Stimulated activated CD4-positive, alpha-beta T cell treated with anti-CD3 and anti-CD28 coated beads, Interleukin-4, amount 100 ng/mL, for 24 hours (primary cell): Measurements from ENCODE around the gene ARV1.

Experiments used
- DNase-seq: peaks from one replicate; pipeline ENCODE4 v3.0.0-alpha.2; 2020

The ARV1 gene

DNA sequence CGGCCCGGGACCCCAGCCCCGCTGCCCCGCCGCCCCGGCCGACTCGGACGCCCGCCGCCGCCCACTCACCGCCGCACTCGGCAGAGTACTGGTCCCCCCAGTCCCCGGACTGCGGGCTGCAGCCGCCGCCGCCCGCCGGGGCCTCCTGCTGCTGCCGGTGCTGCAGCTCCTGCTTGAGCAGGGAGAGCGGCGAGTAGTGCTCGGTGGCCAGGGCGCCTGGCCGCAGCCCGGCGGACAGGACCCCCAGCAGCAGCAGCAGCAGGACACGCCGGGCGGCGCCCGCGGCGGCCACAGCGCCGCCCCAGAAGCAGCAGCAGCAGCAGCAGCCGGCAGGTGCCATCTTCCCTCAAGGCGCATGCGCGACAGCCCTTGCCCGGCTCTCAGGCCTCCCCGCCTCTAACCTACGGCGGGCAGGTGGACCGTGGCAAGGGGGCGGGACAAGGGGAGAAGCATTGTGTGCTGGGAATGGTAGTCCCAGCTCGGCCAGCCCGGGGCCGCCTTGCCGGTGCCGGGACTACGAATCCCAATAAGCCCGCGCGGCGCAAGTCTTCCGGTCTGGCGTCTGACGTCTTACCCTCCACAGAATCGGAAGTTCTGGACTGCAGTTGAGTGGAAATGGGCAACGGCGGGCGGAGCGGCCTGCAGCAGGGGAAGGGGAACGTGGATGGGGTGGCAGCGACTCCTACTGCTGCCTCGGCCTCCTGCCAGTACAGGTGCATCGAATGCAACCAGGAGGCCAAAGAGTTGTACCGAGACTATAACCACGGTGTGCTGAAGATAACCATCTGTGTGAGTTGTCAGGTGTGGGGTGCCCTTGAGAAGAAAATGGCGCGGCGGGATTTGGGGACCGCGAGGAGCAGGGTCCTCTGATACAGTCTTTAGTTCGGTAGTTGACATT is at the start of gene ARV1, which contains the start of gene TTC13:
ARV1 (plus strand) TSS at position 604 of the 898 bp plus-strand sequence; CDS start at position 616, 12 bp downstream.
TTC13 (minus strand) TSS at position 371 of the 898 bp plus-strand sequence; CDS start at position 340, 31 bp downstream.
- peak; percentile 98 for DNase-seq

- DNase-seq = no peak
These were observed 47.9 kb upstream of the ARV1 start for GRCh38 chr1:230930986-230931385.

GRCh38 chr1:230935852-230936251 is 43.0 kb upstream of the ARV1 start:
- no peak for DNase-seq

- DNase-seq = no peak
These were observed 42.4 kb upstream of the ARV1 start for GRCh38 chr1:230936475-230936874.

DNA sequence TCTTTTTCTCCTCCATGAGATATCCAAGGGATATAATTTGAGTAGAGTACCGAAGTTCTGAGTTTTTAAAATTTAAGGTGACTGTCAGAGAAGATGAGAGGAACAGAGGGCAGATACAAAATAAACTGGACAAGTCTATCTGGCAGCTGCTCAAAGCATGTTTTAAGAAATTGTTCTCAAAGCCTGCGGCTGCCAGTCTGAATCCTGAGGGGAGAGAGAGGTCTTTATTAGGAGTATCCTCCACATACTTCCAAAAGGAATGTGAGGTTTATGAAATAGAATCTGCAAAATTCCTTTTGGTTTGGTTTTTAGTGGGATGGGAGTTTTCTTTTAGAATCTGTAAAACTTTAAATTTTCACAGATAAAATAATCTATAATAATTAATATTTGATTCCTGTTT is 41.5 kb upstream of the ARV1 start:
- no peak for DNase-seq

GRCh38 chr1:230938924-230939368 is 39.9 kb upstream of the ARV1 start:
- DNase-seq = no peak

DNA sequence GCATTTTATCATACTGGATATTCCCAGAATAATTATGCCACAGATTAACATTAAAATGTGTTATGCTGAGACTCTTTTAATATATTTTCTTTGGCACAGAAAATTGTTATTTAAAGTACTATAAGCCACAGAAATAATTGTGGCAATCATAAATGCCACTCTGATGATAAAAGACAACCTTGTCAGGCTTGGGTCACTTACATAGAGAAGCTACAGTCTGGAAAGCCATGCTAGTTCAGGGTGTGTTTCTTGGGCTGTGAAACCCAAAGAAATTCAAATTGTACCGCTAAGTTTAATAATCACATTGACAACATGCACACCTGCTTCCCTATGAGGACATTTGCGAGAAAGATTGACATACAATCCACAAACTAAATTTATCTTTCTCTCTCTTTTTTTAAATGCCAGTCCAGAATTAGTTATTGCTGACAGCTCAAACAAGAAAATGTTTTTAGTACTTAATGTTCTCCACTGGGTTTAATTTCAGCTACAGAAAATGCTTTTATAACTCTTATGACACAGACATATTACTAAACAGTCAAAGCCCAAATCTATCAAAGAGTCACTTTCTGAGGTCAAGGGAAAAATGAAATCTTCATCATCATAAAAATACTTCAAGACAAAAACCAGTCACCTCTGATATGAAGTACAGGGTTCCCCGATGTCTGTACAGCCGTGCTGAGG is 38.9 kb upstream of the ARV1 start:
- no peak for DNase-seq

DNA sequence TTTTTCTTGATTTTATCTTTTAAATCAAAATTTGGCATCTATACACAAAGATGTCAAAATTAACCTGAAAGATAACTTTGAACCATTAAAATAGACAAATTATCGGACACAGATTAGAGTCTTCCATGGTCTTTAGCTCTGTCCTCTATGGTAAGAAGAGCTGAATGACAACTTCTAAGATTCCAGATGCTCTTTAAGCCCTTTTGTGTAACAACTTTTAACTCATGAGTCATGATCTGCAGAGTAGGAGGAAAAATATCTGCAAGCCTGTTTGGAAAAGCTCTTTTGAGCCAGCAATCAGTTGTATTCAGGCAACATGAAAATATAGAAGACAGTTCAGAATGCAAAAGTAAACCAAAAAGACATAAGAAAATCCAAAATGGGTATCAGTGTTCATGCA is 38.0 kb upstream of the ARV1 start:
- DNase-seq = no peak

DNA sequence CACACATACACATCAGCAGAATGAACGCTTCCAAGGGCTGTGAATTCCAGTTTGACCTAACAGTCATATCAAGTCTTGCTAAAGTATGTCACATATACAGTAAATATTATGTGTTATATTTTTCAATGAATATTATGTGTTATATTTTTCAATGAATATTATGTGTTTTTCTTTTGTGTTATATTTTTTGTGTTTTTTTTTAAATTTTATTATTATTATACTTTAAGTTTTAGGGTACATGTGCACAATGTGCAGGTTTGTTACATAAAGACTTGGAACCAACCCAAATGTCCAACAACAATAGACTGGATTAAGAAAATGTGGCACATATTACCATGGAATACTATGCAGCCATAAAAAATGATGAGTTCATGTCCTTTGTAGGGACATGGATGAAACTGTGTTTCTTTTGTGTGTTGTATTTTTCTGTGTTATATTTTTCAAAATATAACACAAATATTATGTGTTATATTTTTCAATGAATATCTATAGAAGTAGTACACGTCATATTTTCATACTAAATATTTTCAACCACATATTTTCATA is 35.8 kb upstream of the ARV1 start:
- no peak for DNase-seq

DNA sequence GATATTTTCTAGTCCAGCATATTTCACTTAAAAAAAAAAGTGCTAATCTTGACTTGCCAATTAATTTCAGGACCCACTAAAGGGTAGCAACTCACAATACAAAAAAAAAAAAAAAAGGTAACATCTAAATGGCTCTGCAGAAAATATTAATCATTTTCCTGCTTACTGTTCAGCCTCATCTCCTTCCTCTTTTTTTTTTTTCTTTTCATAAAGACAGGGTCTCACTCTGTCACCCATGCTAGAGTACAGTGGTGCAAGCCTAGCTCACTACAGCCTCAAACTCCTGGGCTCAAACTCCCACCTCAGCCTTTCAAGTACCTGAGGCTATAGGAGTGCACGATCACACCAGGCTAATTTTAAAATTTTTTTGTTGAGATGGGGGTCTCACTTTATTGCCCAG is 30.6 kb upstream of the ARV1 start:
- no peak for DNase-seq

DNA sequence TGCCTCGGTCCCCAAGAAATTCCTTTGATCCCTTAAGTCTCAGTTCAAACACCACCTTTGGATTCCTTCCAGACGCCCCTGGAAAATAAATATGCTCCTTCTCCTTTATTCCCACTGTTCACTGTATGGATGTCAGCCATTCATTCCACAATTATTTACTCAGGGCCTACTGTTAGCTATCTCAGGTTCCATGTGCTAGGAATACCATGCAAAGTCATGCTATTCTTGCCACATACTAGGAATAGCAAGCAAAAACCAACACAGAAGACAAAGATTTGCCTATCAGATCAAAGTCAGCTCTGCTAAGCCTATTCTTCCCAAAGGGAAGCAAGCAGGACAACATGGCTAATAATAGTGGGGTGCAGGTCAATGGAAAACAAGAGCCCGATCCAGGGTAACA is 30.0 kb upstream of the ARV1 start:
- no peak for DNase-seq

DNA sequence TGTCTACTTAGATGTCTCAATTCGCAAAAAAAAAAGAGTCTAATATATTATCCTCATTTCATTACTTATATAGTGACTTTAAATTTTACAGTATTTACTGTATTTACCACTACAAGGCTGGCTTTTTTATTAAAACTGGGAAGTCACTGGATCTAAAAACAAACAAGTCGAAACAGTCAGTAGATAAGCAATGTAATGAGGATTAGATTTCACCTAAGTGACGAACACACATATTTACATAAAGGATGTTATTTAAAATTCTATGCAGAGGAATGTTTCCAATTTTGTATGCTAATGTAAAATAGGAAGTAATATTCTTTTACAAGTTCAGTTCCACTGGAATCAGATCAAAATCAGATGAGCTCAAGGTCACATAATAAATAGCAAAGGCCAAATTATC is 28.5 kb upstream of the ARV1 start:
- no peak for DNase-seq

GRCh38 chr1:230957580-230957989 is 21.3 kb upstream of the ARV1 start:
- no peak for DNase-seq

DNA sequence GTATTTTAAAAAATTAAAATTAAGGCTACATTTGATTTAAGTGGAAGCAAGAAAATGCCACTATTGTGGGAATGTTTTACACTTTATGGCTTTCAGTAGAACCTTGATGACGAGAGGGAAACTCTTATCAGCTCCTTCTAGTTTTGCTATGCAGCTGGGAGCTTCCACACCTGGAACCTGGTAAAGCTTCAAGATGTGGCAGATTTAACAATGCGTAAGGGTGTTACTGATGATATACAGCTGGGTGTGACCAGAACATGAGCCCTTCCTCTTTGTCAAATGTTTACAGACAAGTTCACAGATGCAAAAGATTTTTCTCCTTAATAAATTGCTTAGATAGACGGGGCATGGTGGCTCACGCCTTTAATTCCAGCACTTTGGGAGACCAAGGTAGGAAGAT is 20.5 kb upstream of the ARV1 start:
- no peak for DNase-seq

GRCh38 chr1:230964896-230965295 is 14.0 kb upstream of the ARV1 start:
- no peak for DNase-seq

DNA sequence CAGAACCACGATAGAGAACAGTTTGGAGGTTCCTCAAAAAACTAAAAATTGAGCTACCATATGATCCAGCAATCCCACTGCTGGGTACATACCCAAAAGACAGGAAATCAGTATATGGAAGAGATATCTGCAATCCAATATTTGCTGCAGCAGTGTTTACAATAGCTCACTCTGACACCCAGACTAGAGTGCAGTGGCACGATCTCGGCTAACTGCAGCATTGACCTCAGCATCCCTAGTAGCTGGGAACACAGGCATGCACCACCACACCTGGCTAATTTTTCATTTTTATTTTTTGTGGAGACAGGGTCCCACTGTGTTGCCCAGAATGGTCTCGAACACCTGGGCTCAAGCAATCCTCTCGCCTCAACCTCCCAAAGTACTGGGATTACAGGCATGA is 13.4 kb upstream of the ARV1 start:
- DNase-seq = no peak

GRCh38 chr1:230966358-230966873 is 12.5 kb upstream of the ARV1 start:
- no peak for DNase-seq

- DNase-seq = no peak
These were observed 8.5 kb upstream of the ARV1 start for GRCh38 chr1:230970432-230970831.

- no peak for DNase-seq
These were observed 7.1 kb upstream of the ARV1 start for GRCh38 chr1:230971771-230972170.

- DNase-seq = peak; percentile 55
These were observed 6.0 kb upstream of the ARV1 start for GRCh38 chr1:230972855-230973271.

DNA sequence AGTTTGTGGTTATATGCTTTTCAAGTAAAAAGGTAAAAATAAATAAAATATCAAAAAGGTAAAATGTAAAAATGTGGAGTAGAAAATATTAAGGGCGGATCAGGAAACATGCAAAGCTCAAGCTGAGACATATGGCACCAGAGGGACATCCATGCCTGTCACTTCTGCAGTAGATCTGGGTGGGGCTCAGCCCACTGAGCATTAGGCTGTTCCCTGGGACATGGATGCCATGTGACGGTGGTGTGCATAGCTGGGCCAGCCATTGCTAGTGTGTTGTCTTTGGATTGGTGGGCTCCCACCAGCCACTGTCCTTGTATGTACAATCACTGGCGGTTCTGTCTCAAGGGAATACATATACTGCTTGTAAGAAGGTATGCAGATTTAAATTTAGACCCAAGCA is 3.3 kb upstream of the ARV1 start:
- DNase-seq = no peak

GRCh38 chr1:230976360-230976759 is 2.5 kb upstream of the ARV1 start:
- DNase-seq = no peak
